HepG2 (cell line): Measurements from ENCODE around the gene MAP1LC3A. TPM values are rescaled to one million over a fixed set of nuclear protein-coding genes. Genes with fewer than 3 reads are reported as not detected.

Experiments
- ATAC-seq: fragments of 200-7000 bp; cut with Tn5 transposase; 3 replicates; pipeline ENCODE4 v1.9.1; 2020; ENCODE audit warnings: mild to moderate bottlenecking, moderate library complexity
- BruUV-seq: library from RNA; stranded (reverse); fragments of 400-500 nt; replicated peaks from 2 replicates; lab custom pipeline; 2021; lab: Mats Ljungman, UMichigan
- CTCF ChIA-PET: fragments of 300-600 bp; formaldehyde crosslinking; extraction: SDS; loops from one replicate; lab custom pipeline; 2021; ENCODE audit warnings: low total read pairs, inconsistent platforms, low intra/inter-chr PET ratio; lab: Yijun Ruan, JAX
- POLR2A ChIA-PET: fragments of 350-600 bp; sonication (Branson Sonifier 250); formaldehyde crosslinking; loops from one replicate; lab custom pipeline; 2020; ENCODE audit warnings: antibody characterized with exemption, inconsistent platforms; lab: Yijun Ruan, JAX
- DNase-seq: peaks from one replicate; pipeline ENCODE4 v3.0.0-alpha.2; 2015; ENCODE audit warnings: low spot score
- FAIRE-seq: peaks from 3 replicates; lab custom pipeline; 2011; peaks lifted over from hg19 to GRCh38; lab: Jason Lieb, UNC
- H2AFZ ChIP-seq: one replicate; pipeline ENCODE4 v1.6.1; 2011; ENCODE audit warnings: low read length, inconsistent platforms
- H3K27ac ChIP-seq: fragments of 300-600 bp; 3 replicates; pipeline ENCODE4 v1.8.0; 2011; ENCODE audit warnings: mixed run types, mild to moderate bottlenecking, mixed read lengths, low read length, inconsistent platforms; ENCODE audit not compliant: insufficient read depth; ENCODE audit errors: extremely low read length
- H3K27me3 ChIP-seq, 2 experiments: fragments of 200-600 bp in 1 of 2; 2 replicates in 1 of 2; 3 replicates in 1 of 2; pipeline versions ENCODE4 v1.6.0 to v1.8.0; 2011; ENCODE audit warnings: low read length in 2 of 2, mild to moderate bottlenecking in 2 of 2, moderate library complexity in 2 of 2, inconsistent platforms in 1 of 2; ENCODE audit not compliant: insufficient read depth in 2 of 2, control insufficient read depth in 1 of 2
- H3K36me3 ChIP-seq, 2 experiments: fragments of 200-600 bp in 1 of 2; replicated peaks in 1 of 2; 2 replicates in 1 of 2; 3 replicates in 1 of 2; pipeline versions ENCODE4 v1.5.1 to v1.8.0; 2011; ENCODE audit warnings: low read length in 2 of 2, inconsistent platforms in 1 of 2; ENCODE audit not compliant: insufficient read depth in 2 of 2, control insufficient read depth in 1 of 2
- H3K4me1 ChIP-seq: 2 replicates; pipeline ENCODE4 v1.5.1; 2012; ENCODE audit warnings: low read length, inconsistent platforms; ENCODE audit not compliant: insufficient read depth
- H3K4me2 ChIP-seq: 2 replicates; pipeline ENCODE4 v1.6.0; 2011; ENCODE audit warnings: low read depth, low read length, inconsistent platforms
- H3K4me3 ChIP-seq, 3 experiments: fragments of 200-600 bp in 1 of 3; sonication (generic), shearing (Covaris generic) in 1 of 3; replicated peaks in 1 of 3; 2 replicates each; pipeline ENCODE4 v1.5.1; 2011 to 2016; ENCODE audit warnings: low read length in 3 of 3, inconsistent platforms in 2 of 3, low read depth in 2 of 3, mild to moderate bottlenecking in 2 of 3, control low read depth in 1 of 3, mixed read lengths in 1 of 3; ENCODE audit not compliant: insufficient read depth in 1 of 3
- H3K79me2 ChIP-seq: one replicate; pipeline ENCODE4 v1.6.1; 2011; ENCODE audit warnings: low read length, inconsistent platforms; ENCODE audit not compliant: insufficient read depth
- H3K9ac ChIP-seq: 2 replicates; pipeline ENCODE4 v1.6.0; 2011; ENCODE audit warnings: mild to moderate bottlenecking, low read depth, low read length, inconsistent platforms; ENCODE audit not compliant: insufficient read depth
- H3K9me3 ChIP-seq: 2 replicates; pipeline ENCODE4 v1.5.1; 2012; ENCODE audit warnings: mild to moderate bottlenecking, low read length
- H4K20me1 ChIP-seq: 2 replicates; pipeline ENCODE4 v1.6.0; 2011; ENCODE audit warnings: inconsistent platforms, mild to moderate bottlenecking, low read length, moderate library complexity; ENCODE audit not compliant: insufficient read depth
- ZBTB33 ChIP-seq: sonication (generic); formaldehyde crosslinking; IDR thresholded peaks from 2 replicates; pipeline ENCODE4 v1.4.0; 2020; ENCODE audit warnings: missing genetic modification reagents
- ZNF770 ChIP-seq: sonication (generic); formaldehyde crosslinking; IDR thresholded peaks from 2 replicates; pipeline ENCODE4 v1.5.0; 2020; ENCODE audit warnings: mild to moderate bottlenecking, missing genetic modification reagents
- ZZZ3 ChIP-seq: sonication (generic); formaldehyde crosslinking; IDR thresholded peaks from 2 replicates; pipeline ENCODE4 v1.4.0; 2020; ENCODE audit warnings: missing genetic modification reagents, mild to moderate bottlenecking, borderline replicate concordance
- WGBS: methylation state at CpG from one replicate; pipeline ENCODE4 v1.1.6; 2017; ENCODE audit warnings: low lambda C conversion rate; 5-methylcytosine and 5-hydroxymethylcytosine counted together
- in situ Hi-C: cut with HindIII; loops from 2 replicates; pipeline ENCODE4 v1.10.0; 2017; ENCODE audit warnings: low pct_unique_long_range_greater_than_20kb; ENCODE audit not compliant: extremely low pct_ligation_motif_present
- intact Hi-C: fragments of 100-400 bp; cut with micrococcal nuclease; formaldehyde crosslinking; loops from one replicate; pipeline ENCODE4 v1.10.0; 2022; ENCODE audit not compliant: unreplicated experiment
- polyA plus RNA-seq, 8 experiments: library from polyadenylated mRNA; depleted of rRNA in 3 of 8; stranded (reverse) in 7 of 8; unstranded in 1 of 8; fragments of >200 nt; fragmentation: Illumina TruSeq in 4 of 8; extraction: Trizol in 4 of 8; gene quantifications; 2 replicates each; pipeline versions ENCODE4 v1.2.1 to v1.2.3, GENCODE V29; 2011 to 2016; ENCODE audit warnings: low read depth in 4 of 8, missing spikeins in 1 of 8, mixed read lengths in 1 of 8; ENCODE audit not compliant: insufficient read depth in 1 of 8
- total RNA-seq, 5 experiments: library from RNA; depleted of rRNA; stranded (reverse); fragments of >200 nt; fragmentation: Illumina TruSeq; extraction: Trizol; gene quantifications; 2 replicates each; pipeline ENCODE4 v1.2.3, GENCODE V29; 2016; ENCODE audit warnings: low read depth in 1 of 5

Gene MAP1LC3A
- total and polyA plus RNA-seq, 2 of the 13 experiments (the other 11 are each of a cell fraction or from before 2014, with no cell fraction given), result not detected

GRCh38 chr20:34539756-34540155 lies 18.8 kb upstream of the MAP1LC3A start:
- Histone ChIP-seq H4K20me1 (peaks cover 4% of the 10 kb centered on the region; the same call in 1 of the 2 replicates), H3K27me3 (no peaks in the 10 kb centered on the region), H3K4me2 (no peak overlapping the region), H3K9ac (no peak overlapping the region)
- no peak for TF ChIP-seq ZZZ3
- peak; percentile 50; the same call in 1 of the 2 replicates for TF ChIP-seq ZNF770 (CRISPR knock-in tag)
- TF ChIP-seq ZBTB33 (CRISPR knock-in tag), result peak; percentile 60
- TF ChIP-seq, all 625 proteins: peak for 2
- in situ Hi-C loops, result loop anchor here (5.0 kb wide), 1 partner anchor 173 kb away; no protein-coding TSS in a partner anchor
- no TSS peak for BruUV-seq
- 96% methylated on average over 8 of the region's 8 CpGs for WGBS
- Histone ChIP-seq H3K9me3 (no peaks in the 10 kb centered on the region), H3K4me1 (peaks cover 19% of the 10 kb centered on the region), H2AFZ (no peak overlapping the region), H3K4me3 (no peak overlapping the region), H3K79me2 (no peaks in the 10 kb centered on the region), H3K36me3 (peaks cover 45 to 70% of the 10 kb centered on the region in 2 experiments), H3K27ac (no peak overlapping the region)
- intact Hi-C loops, result loop anchor here (5.0 kb wide), 1 partner anchor 168 kb away; no protein-coding TSS in a partner anchor
- DNase-seq (no peak), FAIRE-seq (no peak), ATAC-seq (no peak)
- ChIA-PET CTCF (interaction anchor here (1.6 kb wide), 1 partner anchor 229 kb away, joined by 21 read pairs; no protein-coding TSS in a partner anchor), POLR2A (no interaction called here)
